ENCODE results near the gene GABRR1. TPM values are rescaled to one million over a fixed set of nuclear protein-coding genes. Genes with fewer than 3 reads are reported as not detected.

The GABRR1 gene
- total and polyA plus RNA-seq, 9 donors, result 0.07 TPM; not detected in 8

DNA sequence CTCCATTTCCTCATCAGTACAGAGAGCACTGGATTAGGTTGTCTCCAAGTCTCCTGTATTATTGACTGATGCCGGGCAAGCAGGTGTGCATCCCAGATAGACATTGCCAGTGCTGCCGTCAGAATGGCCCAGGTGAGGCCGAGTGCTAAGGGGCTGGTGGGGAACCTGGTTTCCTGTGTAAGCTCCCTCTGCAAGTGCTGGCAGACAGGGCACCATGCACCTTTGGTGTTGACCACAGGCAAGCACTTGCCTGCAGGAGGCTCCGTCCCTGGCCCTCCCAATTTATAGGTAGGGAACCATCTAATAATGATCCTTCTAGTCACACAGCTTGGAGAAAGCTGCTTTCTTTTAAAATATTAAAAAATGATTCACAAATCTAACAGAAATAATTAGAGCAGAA lies 747 bp downstream of the GABRR1 start:
- no peak overlapping the region for H3K4me3 ChIP-seq
- DNase-seq, result no peak
- H3K27me3 ChIP-seq, result no peaks in the 10 kb centered on the region
- intact Hi-C loops (cut with DNase I), result no loop called here
- 75 to 90% (median 88%) methylated on average over 4 of the region's 4 CpGs for WGBS, 3 donors
- no peaks in the 10 kb centered on the region for H3K9me3 ChIP-seq
- H3K27ac ChIP-seq, result no peak overlapping the region
- H3K36me3 ChIP-seq, result no peaks in the 10 kb centered on the region
- no peaks in the 10 kb centered on the region for H3K4me1 ChIP-seq (ENCODE audit: insufficient read depth)
- TF ChIP-seq EP300 (IDR thresholded peaks at IDR 0.05) (no peak), POLR2A (IDR thresholded peaks at IDR 0.05) (no peak)
- TF ChIP-seq, protein P1, sequence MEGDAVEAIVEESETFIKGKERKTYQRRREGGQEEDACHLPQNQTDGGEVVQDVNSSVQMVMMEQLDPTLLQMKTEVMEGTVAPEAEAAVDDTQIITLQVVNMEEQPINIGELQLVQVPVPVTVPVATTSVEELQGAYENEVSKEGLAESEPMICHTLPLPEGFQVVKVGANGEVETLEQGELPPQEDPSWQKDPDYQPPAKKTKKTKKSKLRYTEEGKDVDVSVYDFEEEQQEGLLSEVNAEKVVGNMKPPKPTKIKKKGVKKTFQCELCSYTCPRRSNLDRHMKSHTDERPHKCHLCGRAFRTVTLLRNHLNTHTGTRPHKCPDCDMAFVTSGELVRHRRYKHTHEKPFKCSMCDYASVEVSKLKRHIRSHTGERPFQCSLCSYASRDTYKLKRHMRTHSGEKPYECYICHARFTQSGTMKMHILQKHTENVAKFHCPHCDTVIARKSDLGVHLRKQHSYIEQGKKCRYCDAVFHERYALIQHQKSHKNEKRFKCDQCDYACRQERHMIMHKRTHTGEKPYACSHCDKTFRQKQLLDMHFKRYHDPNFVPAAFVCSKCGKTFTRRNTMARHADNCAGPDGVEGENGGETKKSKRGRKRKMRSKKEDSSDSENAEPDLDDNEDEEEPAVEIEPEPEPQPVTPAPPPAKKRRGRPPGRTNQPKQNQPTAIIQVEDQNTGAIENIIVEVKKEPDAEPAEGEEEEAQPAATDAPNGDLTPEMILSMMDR (IDR thresholded peaks at IDR 0.05), result no peak

DNA sequence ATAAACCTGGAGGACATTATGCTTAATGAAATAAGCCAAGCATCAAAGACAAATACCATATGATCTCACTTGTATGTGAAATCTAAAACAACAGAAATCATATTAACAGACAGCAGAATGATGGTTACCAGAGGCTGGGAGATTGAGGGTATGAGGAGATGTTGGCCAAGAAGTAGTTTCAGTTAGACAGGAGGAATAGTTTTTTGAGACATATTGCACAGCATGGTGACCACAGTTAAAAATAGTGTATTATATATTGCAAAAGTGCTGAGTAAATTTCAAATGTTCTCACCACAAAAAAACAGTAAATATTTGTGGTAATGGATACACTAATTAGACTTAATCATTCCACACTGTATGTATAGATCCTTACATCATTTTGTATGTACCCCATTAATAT lies 1.8 kb downstream of the GABRR1 start:
- no peak overlapping the region for H3K4me3 ChIP-seq
- no peaks in the 10 kb centered on the region for H3K9me3 ChIP-seq
- no peaks in the 10 kb centered on the region for H3K36me3 ChIP-seq
- TF ChIP-seq EP300 (IDR thresholded peaks at IDR 0.05), result no peak
- TF ChIP-seq, protein P1 (IDR thresholded peaks at IDR 0.05), result no peak
- TF ChIP-seq POLR2A (IDR thresholded peaks at IDR 0.05), result no peak
- no peak for DNase-seq
- no peaks in the 10 kb centered on the region for H3K27me3 ChIP-seq
- H3K4me1 ChIP-seq (ENCODE audit: insufficient read depth), result no peaks in the 10 kb centered on the region
- H3K27ac ChIP-seq, result no peak overlapping the region
- intact Hi-C loops (cut with DNase I), result no loop called here

DNA sequence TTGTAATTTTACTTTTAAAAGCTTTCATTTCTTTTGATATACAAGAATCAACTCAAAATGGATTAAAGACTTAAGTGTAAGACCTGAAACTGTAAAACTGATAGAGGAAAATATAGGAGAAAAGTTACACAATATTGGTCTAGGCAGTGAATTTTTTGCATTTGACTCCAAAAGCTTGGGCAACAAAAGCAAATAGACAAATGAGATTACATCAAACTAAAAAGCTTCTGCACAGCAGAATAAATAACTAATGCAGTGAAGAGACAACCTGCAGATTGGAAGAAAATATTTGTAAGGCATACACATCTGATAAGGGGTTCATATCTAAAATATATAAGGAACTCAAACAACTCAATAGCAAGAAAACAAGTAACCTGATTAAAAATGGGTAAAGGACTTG lies 3.0 kb downstream of the GABRR1 start:
- DNase-seq, result no peak
- intact Hi-C loops (cut with DNase I), result no loop called here
- Histone ChIP-seq H3K4me3 (no peak overlapping the region), H3K27me3 (no peaks in the 10 kb centered on the region), H3K36me3 (no peaks in the 10 kb centered on the region), H3K4me1 (ENCODE audit: insufficient read depth) (no peaks in the 10 kb centered on the region), H3K9me3 (no peaks in the 10 kb centered on the region), H3K27ac (no peak overlapping the region)
- TF ChIP-seq, protein P1 (IDR thresholded peaks at IDR 0.05), result no peak
- no peak for TF ChIP-seq EP300 (IDR thresholded peaks at IDR 0.05)

DNA sequence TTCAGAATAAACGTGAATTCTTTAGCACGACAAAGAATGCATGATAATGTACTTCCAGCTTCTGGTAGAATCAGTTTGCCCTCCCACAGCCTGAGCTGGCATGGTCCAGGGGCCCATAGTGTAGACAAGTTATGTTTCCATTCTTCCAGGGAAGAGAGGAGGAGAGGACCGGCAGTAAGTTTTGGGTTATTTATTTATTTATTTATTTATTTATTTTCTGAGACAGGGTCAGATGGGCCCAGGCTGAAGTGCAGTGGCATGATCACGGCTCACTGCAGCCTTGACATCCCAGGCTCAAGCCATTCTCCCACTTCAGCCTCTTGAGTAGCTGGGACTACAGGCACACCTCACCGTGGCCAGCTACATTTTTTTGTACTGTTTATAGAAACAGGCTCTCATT lies 4.7 kb downstream of the GABRR1 start:
- Histone ChIP-seq H3K4me3 (no peak overlapping the region), H3K4me1 (ENCODE audit: insufficient read depth) (no peaks in the 10 kb centered on the region), H3K27ac (no peak overlapping the region), H3K9me3 (no peaks in the 10 kb centered on the region), H3K36me3 (no peaks in the 10 kb centered on the region), H3K27me3 (no peaks in the 10 kb centered on the region)
- intact Hi-C loops (cut with DNase I), result no loop called here
- no peak for DNase-seq
- TF ChIP-seq, protein P1 (IDR thresholded peaks at IDR 0.05), result no peak
- TF ChIP-seq POLR2A (IDR thresholded peaks at IDR 0.05), result no peak
- TF ChIP-seq EP300 (IDR thresholded peaks at IDR 0.05), result no peak
- WGBS, 3 donors, result 51 to 57% (median 52%) methylated on average over 5 of the region's 5 CpGs

DNA sequence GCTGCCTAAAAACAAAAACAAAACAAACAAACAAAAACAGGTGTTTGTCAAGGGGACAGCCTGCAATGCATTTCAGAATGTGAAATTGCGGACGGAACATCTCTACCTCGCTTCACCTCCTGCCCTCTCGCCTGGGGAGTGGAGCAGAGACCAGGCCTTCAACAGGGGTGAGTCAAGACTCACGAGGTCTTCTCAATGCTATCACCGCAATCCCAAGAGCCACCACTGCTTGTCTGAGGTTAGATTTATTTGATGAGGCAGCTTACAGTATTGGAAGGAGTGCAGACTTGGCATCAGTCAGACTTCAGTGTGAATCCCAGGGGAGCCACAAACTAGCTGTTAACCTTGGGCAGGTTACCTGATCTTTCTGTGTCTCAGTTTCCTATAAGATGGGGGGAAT lies 7.7 kb downstream of the GABRR1 start:
- no peaks in the 10 kb centered on the region for H3K9me3 ChIP-seq
- H3K27ac ChIP-seq, result no peak overlapping the region
- DNase-seq, result no peak
- TF ChIP-seq POLR2A (IDR thresholded peaks at IDR 0.05), result no peak
- TF ChIP-seq EP300 (IDR thresholded peaks at IDR 0.05), result no peak
- TF ChIP-seq, protein P1 (IDR thresholded peaks at IDR 0.05), result no peak
- no peaks in the 10 kb centered on the region for H3K27me3 ChIP-seq
- H3K4me3 ChIP-seq, result no peak overlapping the region
- 92 to 95% (median 94%) methylated on average over 6 of the region's 6 CpGs for WGBS, 3 donors
- H3K36me3 ChIP-seq, result no peaks in the 10 kb centered on the region
- no peaks in the 10 kb centered on the region for H3K4me1 ChIP-seq (ENCODE audit: insufficient read depth)
- intact Hi-C loops (cut with DNase I), result no loop called here

Measured in ovary (tissue), 9 donors.